HepG2 (cell line): Measurements from ENCODE around the gene OARD1.
A peak's percentile ranks its signal among the peaks of the same experiment; 100 is the strongest.

Source experiments
- CTCF ChIP-seq: sonication (generic); formaldehyde crosslinking; IDR thresholded peaks from 2 replicates; pipeline ENCODE4 v1.5.0; 2020; ENCODE audit warnings: mild to moderate bottlenecking, missing genetic modification reagents, moderate library complexity
- EED ChIP-seq: sonication (generic); formaldehyde crosslinking; IDR thresholded peaks from 2 replicates; pipeline ENCODE4 v1.5.0; 2020; ENCODE audit warnings: mild to moderate bottlenecking, missing genetic modification reagents
- ETV5 ChIP-seq: IDR thresholded peaks from 2 replicates; pipeline ENCODE4 v1.6.1; 2018; ENCODE audit warnings: missing biosample characterization, missing genetic modification reagents, inconsistent platforms, borderline replicate concordance
- HDAC6 ChIP-seq: fragments of 200-600 bp; sonication (generic); IDR thresholded peaks from 2 replicates; pipeline ENCODE4 v1.7.0; 2017; ENCODE audit warnings: mild to moderate bottlenecking, antibody characterized with exemption, low read length, low read depth
- KDM3A ChIP-seq: IDR thresholded peaks from 2 replicates; pipeline ENCODE4 v1.6.1; 2018; ENCODE audit warnings: low read depth, missing compliant biosample characterization
- POLR2A ChIP-seq, 2 experiments: IDR thresholded peaks; 2 replicates each; pipeline ENCODE4 v1.6.1; 2011; ENCODE audit warnings: low read depth in 2 of 2, low read length in 2 of 2, mild to moderate bottlenecking in 1 of 2, moderate library complexity in 1 of 2; ENCODE audit not compliant: insufficient read depth in 1 of 2
- POLR2AphosphoS5 ChIP-seq: IDR thresholded peaks from 2 replicates; pipeline ENCODE4 v1.6.1; 2012; ENCODE audit warnings: low read depth, low read length
- RNF2 ChIP-seq: fragments of 450-650 bp; conservative IDR thresholded peaks from 2 replicates; pipeline ENCODE4 v1.6.1; 2016; ENCODE audit warnings: low read depth
- TBP ChIP-seq: sonication (generic); formaldehyde crosslinking; IDR thresholded peaks from 2 replicates; pipeline ENCODE4 v1.5.0; 2020; ENCODE audit warnings: missing genetic modification reagents
- TCF7L2 ChIP-seq: IDR thresholded peaks from 2 replicates; pipeline ENCODE4 v1.6.1; 2011; ENCODE audit warnings: mild to moderate bottlenecking, low read depth, low read length, moderate library complexity
- ZBTB49 ChIP-seq: sonication (generic); formaldehyde crosslinking; IDR thresholded peaks from 2 replicates; pipeline ENCODE4 v1.4.0; 2020; ENCODE audit warnings: missing genetic modification reagents, borderline replicate concordance
- ZNF3 ChIP-seq: IDR thresholded peaks from 2 replicates; pipeline ENCODE4 v1.7.0; 2017; ENCODE audit warnings: inconsistent platforms
- ZNF510 ChIP-seq: sonication (generic); formaldehyde crosslinking; IDR thresholded peaks from 2 replicates; pipeline ENCODE4 v1.4.0; 2020; ENCODE audit warnings: low read depth, mild to moderate bottlenecking, missing genetic modification reagents

GRCh38 chr6:41063884-41064285 lies 8.3 kb downstream of the OARD1 start:
- TF ChIP-seq TBP (CRISPR knock-in tag) (no peak), RNF2 (no peak), TCF7L2 (no peak; the same call in 1 of the 2 replicates), ETV5 (CRISPR knock-in tag) (peak; percentile 29; the same call in 1 of the 2 replicates), POLR2AphosphoS5 (no peak), ZBTB49 (CRISPR knock-in tag) (no peak), CTCF (peak; percentile 52), KDM3A (CRISPR knock-in tag) (no peak), EED (no peak), POLR2A (IDR thresholded peaks at IDR 0.05; ENCODE audit: insufficient read depth in 1 of 2, low read depth in 2 of 2, low read length in 2 of 2) (no peak), ZNF510 (no peak), ZNF3 (CRISPR knock-in tag) (no peak), HDAC6 (no peak)
